Effector memory CD8-positive, alpha-beta T cell (primary cell): ENCODE results near the gene NAPA.

Experiments
- ATAC-seq: fragments of 150-1000 bp; cut with Tn5 transposase; replicated peaks from 2 replicates; pipeline ENCODE4 v1.10.0; 2021; ENCODE audit warnings: mild to moderate bottlenecking, moderate library complexity
- DNase-seq, 3 experiments: peaks; one replicate each; pipeline ENCODE4 v3.0.0; 2021
- H3K27ac Mint-ChIP-seq, 2 donors: one replicate each; pipeline ENCODE4 v1.8.0; 2022; ENCODE audit warnings: mild to moderate bottlenecking in 2 of 2, mixed read lengths in 2 of 2, moderate library complexity in 2 of 2
- H3K27me3 Mint-ChIP-seq, 2 donors: one replicate each; pipeline ENCODE4 v1.8.0; 2022; ENCODE audit warnings: mixed read lengths in 2 of 2
- H3K36me3 Mint-ChIP-seq: one replicate; pipeline ENCODE4 v1.8.0; 2022; ENCODE audit warnings: mild to moderate bottlenecking, moderate library complexity, mixed read lengths; ENCODE audit not compliant: insufficient read depth
- H3K4me1 Mint-ChIP-seq, 2 donors: one replicate each; pipeline ENCODE4 v1.8.0; 2022; ENCODE audit warnings: low read depth in 2 of 2, mixed read lengths in 2 of 2
- H3K4me3 Mint-ChIP-seq, 2 donors: one replicate each; pipeline ENCODE4 v1.8.0; 2022; ENCODE audit warnings: mild to moderate bottlenecking in 2 of 2, mixed read lengths in 2 of 2, moderate library complexity in 2 of 2
- H3K9me3 Mint-ChIP-seq, 2 donors: one replicate each; pipeline ENCODE4 v1.8.0; 2022; ENCODE audit warnings: mixed read lengths in 2 of 2

The NAPA gene

DNA sequence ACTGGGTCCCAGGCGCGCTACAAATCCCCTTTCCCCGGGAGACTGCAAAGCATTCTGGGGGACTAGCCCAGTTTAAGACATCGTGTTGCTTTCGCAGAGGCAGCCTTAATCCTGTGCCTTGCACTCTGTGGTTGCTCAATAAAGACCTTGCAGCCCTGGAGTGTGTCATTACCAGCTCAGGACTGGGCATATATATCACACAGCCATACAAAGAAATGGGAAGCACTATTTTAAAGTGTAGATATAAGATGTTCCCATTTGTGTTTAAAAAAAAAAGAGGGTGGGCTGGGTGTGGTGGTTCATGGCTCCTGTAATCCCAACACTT lies 11.1 kb downstream of the NAPA start:
- no peaks in the 10 kb centered on the region for H3K9me3 Mint-ChIP-seq
- no peaks in the 10 kb centered on the region for H3K27me3 Mint-ChIP-seq
- DNase-seq (no peak), ATAC-seq (no peak)
- peaks cover 17 to 21% of the 10 kb centered on the region in 2 donors for H3K4me1 Mint-ChIP-seq
- no peak overlapping the region for H3K4me3 Mint-ChIP-seq
- H3K36me3 Mint-ChIP-seq = peaks cover 66% of the 10 kb centered on the region
- peak overlapping the region in 1 of 2 donors; percentile 15 for H3K27ac Mint-ChIP-seq

GRCh38 chr19:47503130-47503825 lies 11.6 kb downstream of the NAPA start:
- peaks cover 68% of the 10 kb centered on the region for H3K36me3 Mint-ChIP-seq
- H3K9me3 Mint-ChIP-seq = no peaks in the 10 kb centered on the region
- no peak overlapping the region for H3K4me3 Mint-ChIP-seq
- H3K4me1 Mint-ChIP-seq = peaks cover 18 to 21% of the 10 kb centered on the region in 2 donors
- DNase-seq (no peak), ATAC-seq (no peak)
- H3K27me3 Mint-ChIP-seq = no peaks in the 10 kb centered on the region
- H3K27ac Mint-ChIP-seq = peak overlapping the region in 1 of 2 donors; percentile 15

DNA sequence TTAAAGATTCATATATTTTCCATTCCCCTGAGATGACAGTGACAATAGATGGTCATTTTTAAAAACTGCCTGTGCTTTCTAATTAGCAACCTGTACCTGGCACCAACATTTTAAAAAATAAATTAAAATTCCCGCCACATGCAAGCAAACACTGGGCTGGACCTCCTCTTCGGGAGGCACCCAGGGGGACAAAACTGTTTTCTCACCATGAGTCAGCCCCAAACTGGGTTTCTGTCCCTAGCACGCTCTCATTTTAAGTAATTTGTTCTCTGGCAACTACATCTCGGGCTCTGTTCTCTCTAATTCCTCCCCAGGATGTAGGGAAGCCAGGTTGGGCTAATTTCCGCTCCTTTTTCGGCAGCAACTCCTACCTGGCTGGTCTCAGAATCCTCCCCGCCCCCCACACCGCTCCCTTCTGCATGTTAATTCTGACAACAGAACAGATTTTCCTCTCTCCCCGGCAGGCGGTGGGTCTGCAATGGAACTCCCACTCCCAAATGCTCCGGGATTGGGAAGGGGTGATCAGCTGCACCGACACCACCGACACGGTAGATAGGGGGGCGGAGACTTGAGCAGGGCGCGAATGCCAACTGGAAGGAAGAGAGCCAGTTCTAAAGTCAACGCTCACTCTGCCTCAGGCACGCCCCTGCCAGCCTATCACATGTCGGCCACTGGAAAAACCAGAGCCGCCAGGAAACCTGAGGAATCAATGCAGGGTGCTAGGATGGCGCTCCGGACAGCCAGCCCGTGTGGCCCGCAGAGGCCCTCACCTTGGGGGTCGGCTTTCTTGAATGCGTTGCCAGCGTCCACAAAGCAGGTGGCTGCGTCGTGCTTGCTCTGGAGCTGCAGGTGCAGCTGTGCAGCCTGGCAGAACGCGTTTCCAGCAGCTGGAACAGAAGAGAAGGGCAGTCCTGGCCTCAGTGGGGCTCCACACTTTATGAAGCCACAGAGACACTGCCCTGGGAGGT lies 14.7 kb downstream of the NAPA start:
- Mint-ChIP-seq H3K9me3 (no peaks in the 10 kb centered on the region), H3K36me3 (peaks cover 69% of the 10 kb centered on the region)

GRCh38 chr19:47499371-47499770 lies 15.5 kb downstream of the NAPA start:
- Mint-ChIP-seq H3K36me3 (peaks cover 71% of the 10 kb centered on the region), H3K27me3 (no peaks in the 10 kb centered on the region), H3K27ac (peak overlapping the region in 1 of 2 donors; percentile 29), H3K4me1 (peaks cover 17 to 18% of the 10 kb centered on the region in 2 donors), H3K4me3 (no peak overlapping the region), H3K9me3 (no peaks in the 10 kb centered on the region)
- DNase-seq (no peak), ATAC-seq (no peak)

More for the DNA sequence above, 14.7 kb downstream of the NAPA start:
- peaks cover 17 to 23% of the 10 kb centered on the region in 2 donors for H3K4me1 Mint-ChIP-seq
- DNase-seq (no peak), ATAC-seq (no peak)
- H3K27me3 Mint-ChIP-seq = no peaks in the 10 kb centered on the region
- no peak overlapping the region for H3K4me3 Mint-ChIP-seq
- peak overlapping the region in 1 of 2 donors; percentile 44 for H3K27ac Mint-ChIP-seq

- H3K36me3 Mint-ChIP-seq = peaks cover 74% of the 10 kb centered on the region
- peak overlapping the region; percentile 29 to 60 for H3K27ac Mint-ChIP-seq
- DNase-seq (no peak), ATAC-seq (no peak)
- H3K27me3 Mint-ChIP-seq = no peaks in the 10 kb centered on the region
- H3K4me3 Mint-ChIP-seq = no peak overlapping the region
- H3K9me3 Mint-ChIP-seq = no peaks in the 10 kb centered on the region
- peaks cover 18% of the 10 kb centered on the region in 2 donors for H3K4me1 Mint-ChIP-seq
Measured at GRCh38 chr19:47498561-47498960, 16.3 kb downstream of the NAPA start.

DNA sequence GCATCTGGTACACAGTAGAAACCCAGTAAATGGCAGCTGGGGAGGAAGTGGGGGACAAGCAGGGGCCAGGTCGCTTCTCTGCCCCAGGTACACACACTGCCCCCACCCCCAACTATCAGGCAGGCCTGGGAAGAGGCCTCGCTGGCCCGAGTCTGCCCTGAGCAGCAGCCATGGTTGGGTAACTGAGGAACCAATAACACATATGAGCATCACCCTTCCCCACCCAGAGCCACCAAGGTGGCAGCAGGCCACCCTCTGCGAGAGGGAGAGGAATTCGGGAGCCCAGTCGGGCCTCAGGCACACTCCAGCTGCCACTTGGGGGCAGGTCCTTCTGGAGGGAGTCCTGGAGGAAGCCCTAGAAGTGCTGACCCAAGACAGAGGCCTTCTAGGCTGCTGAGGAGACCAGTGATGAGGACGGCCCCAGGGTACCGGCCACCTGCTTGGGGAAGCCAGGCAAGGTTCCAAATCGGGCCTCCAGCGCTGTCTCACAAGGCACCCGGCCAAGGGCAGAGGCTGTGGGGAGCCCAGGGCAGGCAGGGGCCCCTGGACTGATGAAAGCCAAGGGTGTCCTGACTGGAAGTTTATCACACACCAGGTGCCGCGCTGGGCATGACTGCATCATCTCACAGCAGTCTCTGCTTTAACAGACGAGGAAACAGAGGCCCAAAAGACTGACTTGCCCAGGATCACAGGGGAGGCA lies 16.9 kb downstream of the NAPA start:
- Mint-ChIP-seq H3K27me3 (no peaks in the 10 kb centered on the region), H3K27ac (peak overlapping the region in 1 of 2 donors; percentile 29), H3K4me1 (peaks cover 16 to 17% of the 10 kb centered on the region in 2 donors), H3K9me3 (no peaks in the 10 kb centered on the region), H3K4me3 (no peak overlapping the region), H3K36me3 (peaks cover 74% of the 10 kb centered on the region)
- no peak for DNase-seq
- no peak for ATAC-seq

DNA sequence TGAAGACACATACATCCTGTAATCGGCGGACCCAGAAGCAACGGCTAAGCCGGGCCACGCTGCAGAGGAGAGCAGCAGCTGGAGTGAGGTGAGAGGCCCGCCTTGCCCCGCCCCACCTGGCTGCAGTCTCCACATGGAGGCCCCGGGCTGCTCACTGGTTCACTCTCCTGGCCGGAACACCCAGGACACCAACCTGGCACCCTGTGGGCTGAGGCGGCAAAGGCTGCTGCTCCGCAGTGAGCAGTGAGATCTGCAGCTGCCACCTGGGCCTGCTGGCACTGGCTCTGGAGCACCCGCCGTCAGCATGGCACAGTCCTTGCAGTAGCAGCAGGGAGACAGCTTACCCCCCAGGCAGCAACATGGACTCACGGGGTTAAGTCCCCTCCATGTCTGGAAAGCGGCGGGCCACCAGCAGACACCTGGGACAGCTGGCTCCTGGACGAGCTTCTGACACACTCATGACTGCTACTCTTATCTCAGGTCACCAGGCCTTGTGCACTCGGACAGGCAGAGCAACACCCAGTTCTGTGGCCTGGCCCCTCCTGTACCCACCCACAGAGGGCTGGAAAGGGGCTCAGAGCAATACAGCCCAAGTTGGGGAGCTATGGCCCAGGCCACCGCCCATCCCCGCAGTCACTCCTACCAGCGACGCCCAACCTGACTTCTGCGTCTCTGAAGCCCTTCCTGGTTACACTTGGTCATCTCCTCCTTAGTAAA lies 17.7 kb downstream of the NAPA start:
- ATAC-seq = no peak
- Mint-ChIP-seq H3K27ac (peak overlapping the region; percentile 25 to 75), H3K9me3 (no peaks in the 10 kb centered on the region), H3K36me3 (peaks cover 74% of the 10 kb centered on the region), H3K4me3 (no peak overlapping the region), H3K4me1 (peaks cover 13 to 15% of the 10 kb centered on the region in 2 donors), H3K27me3 (no peaks in the 10 kb centered on the region)
- no peak for DNase-seq

DNA sequence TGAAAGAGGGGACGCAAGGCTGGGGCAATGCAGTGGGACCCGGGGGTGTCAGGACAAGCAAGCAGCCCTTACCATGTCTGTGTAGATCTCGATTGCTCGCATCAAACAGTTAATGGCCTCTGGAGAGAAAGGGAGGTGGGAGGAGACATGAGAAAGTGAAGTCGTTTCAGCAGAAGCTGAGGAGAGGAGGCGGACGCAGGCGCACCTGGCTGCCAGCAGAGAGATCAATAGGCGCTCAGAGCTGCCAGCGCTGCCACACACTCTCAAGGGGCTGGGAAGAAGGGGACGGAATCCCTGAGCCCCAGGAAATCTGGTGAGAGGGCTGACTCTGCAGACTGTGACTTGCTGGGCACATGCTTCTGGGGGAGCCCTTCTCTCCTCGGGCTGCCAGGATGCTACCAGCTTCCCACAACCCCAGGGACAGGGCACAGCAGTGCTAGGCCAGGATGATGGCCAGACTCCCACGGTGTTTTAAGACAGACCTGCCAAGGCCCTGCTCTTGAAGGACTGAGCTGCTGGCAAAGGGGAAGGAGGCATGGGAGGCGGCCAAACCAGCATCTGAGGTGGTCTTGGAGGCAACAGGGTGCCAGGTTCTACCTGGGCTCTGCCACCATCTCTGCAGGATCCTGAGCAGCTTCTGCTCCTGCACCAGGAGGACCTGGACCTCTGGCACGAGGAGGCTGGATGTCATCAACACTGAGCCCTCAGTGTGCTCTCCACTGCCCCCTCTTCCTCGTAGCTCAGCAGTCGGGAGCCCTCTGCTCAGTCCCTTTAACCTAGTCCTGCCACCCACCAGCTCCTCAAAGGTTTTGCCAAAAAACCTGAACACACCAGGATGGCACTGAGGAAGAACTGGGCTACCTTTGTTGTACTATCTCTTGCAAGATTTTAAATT lies 19.1 kb downstream of the NAPA start:
- H3K27me3 Mint-ChIP-seq = no peaks in the 10 kb centered on the region
- H3K36me3 Mint-ChIP-seq = peaks cover 74% of the 10 kb centered on the region
- peaks cover 12 to 13% of the 10 kb centered on the region in 2 donors for H3K4me1 Mint-ChIP-seq
- no peak for ATAC-seq
- DNase-seq = no peak
- no peak overlapping the region for H3K4me3 Mint-ChIP-seq
- no peaks in the 10 kb centered on the region for H3K9me3 Mint-ChIP-seq
- H3K27ac Mint-ChIP-seq = peak overlapping the region; percentile 49 to 75

DNA sequence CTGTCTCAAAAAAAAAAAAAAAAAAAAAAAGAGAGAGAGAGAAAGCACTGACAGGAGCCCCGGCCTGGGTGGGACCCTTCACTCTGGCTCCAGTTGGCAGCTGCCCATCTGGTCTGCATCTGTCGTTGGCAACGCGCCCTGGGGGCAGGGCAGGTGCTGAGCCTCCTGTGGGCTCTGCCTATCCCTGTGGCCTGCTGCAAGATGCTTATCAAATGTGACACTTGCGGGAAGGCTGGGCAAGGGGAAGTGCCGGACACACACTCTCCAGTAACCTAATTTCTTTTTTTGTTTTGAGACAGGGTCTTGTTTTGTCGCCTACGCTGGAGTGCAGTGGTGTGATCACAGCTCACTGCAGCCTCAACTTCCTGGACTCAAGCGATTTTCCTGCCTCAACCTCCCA lies 20.1 kb downstream of the NAPA start:
- H3K36me3 Mint-ChIP-seq = peaks cover 73% of the 10 kb centered on the region
- no peaks in the 10 kb centered on the region for H3K9me3 Mint-ChIP-seq
- peaks cover 9 to 21% of the 10 kb centered on the region in 2 donors for H3K4me1 Mint-ChIP-seq
- peak overlapping the region in 1 of 2 donors; percentile 41 for H3K27ac Mint-ChIP-seq
- no peak overlapping the region for H3K4me3 Mint-ChIP-seq
- H3K27me3 Mint-ChIP-seq = no peaks in the 10 kb centered on the region
- ATAC-seq (no peak), DNase-seq (no peak)

DNA sequence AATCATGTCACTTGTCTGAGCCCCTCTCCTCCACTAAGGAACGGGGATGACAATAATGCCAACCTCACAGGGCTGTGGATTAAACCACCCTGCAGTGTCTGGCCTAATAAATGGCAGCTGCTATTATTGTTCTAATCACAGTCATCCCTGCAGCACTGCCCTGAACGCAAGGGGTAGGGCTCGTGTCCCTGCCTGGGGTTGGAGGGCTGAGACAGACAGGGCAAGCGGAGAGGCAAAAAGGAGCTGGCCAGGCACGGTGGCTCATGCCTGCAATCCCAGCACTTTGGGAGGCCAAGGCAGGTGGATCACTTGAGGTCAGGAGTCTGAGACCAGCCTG lies 20.7 kb downstream of the NAPA start:
- no peak overlapping the region for H3K27ac Mint-ChIP-seq
- no peaks in the 10 kb centered on the region for H3K27me3 Mint-ChIP-seq
- DNase-seq (no peak), ATAC-seq (no peak)
- H3K4me3 Mint-ChIP-seq = no peak overlapping the region
- H3K36me3 Mint-ChIP-seq = peaks cover 78% of the 10 kb centered on the region
- H3K4me1 Mint-ChIP-seq = peaks cover 9 to 21% of the 10 kb centered on the region in 2 donors
- H3K9me3 Mint-ChIP-seq = no peaks in the 10 kb centered on the region

DNA sequence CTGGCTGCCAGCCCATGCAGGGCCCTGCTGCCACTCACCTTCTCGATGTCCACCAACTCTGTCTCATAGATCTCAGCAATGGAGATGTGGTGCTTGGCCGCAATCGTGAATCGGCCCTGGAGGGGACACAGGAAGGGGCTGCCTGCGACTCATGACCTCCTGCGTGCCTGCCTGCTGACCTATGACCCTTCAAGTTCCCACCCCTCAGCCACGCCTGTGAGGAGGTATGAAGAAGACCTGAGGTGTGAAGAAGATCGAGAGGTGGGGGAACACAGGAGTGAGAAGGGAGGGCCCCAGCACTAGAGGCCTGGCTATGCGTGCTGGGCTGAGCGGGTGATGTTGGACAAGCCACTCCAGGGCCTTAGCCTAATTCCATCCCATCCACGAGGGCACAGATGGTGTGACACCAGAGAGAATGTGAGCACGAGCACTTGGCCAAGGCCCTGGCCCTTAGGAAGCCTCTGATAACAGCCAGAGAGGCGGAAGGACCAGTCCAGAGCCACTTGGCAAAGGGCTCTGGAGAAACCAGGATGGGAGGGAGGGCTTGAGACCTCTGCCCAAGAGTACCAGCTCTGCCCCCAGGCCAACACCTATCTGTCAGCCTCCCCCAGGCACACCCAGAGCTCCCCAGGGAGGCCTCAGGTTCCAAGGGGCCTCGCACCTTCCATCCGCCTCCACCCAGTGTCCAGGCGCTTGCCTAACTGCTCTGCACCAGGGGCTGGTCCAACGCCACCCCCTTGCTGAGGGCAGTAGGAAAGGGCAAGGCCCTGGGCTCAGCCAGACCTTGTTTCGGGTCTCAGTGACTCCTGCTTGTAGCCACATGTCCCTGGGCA lies 21.3 kb downstream of the NAPA start:
- H3K4me3 Mint-ChIP-seq = no peak overlapping the region
- peak overlapping the region in 1 of 2 donors; percentile 72 for H3K27ac Mint-ChIP-seq
- H3K4me1 Mint-ChIP-seq = peaks cover 5 to 17% of the 10 kb centered on the region in 2 donors
- DNase-seq = no peak
- ATAC-seq = no peak
- H3K36me3 Mint-ChIP-seq = peaks cover 78% of the 10 kb centered on the region
- H3K27me3 Mint-ChIP-seq = no peaks in the 10 kb centered on the region
- no peaks in the 10 kb centered on the region for H3K9me3 Mint-ChIP-seq
